ENCODE measurements around the gene PXDN. TPM values are rescaled to one million over a fixed set of nuclear protein-coding genes. Genes with fewer than 3 reads are reported as not detected.

The PXDN gene
- total RNA-seq, 4 donors from 2014 or later, result 9.0 to 46.2 (median 18.5) TPM

GRCh38 chr2:1759611-1759930 is 15.3 kb upstream of the PXDN start:
- TF ChIP-seq POLR2AphosphoS5 (IDR thresholded peaks at IDR 0.05) (no peak), POLR2A (IDR thresholded peaks at IDR 0.05) (no peak), CTCF (IDR thresholded peaks at IDR 0.05) (no peak), EP300 (IDR thresholded peaks at IDR 0.05; ENCODE audit: low read depth) (no peak)
- in situ Hi-C loops (cut with MboI; ENCODE audit: low pct_ligation_motif_present in 1 of 4, low pct_unique_long_range_greater_than_20kb in 1 of 4, low sequenced_read_pairs in 3 of 4), result loop anchor here in 1 of 4 donors (25.0 kb wide), 1 partner anchor 172 kb away; no protein-coding TSS in a partner anchor
- DNase-seq, result no peak
- Histone ChIP-seq H3K27ac (no peak overlapping the region), H3K4me1 (no peaks in the 10 kb centered on the region), H3K36me3 (no peaks in the 10 kb centered on the region), H3K27me3 (no peaks in the 10 kb centered on the region), H3K9me3 (no peaks in the 10 kb centered on the region), H3K4me3 (no peak overlapping the region)
- 94% methylated on average over 13 of the region's 13 CpGs; no CpG with 5 or more reads in 1 of the 2 donors for WGBS, 2 donors (ENCODE audit: low coverage in 1 of 2)
- intact Hi-C loops (cut with DNase I; ENCODE audit: low total_unique reads), result loop anchor here (10.0 kb wide), 1 partner anchor 55 kb away; no protein-coding TSS in a partner anchor

GRCh38 chr2:1758774-1759610 is 14.7 kb upstream of the PXDN start:
- H3K4me3 ChIP-seq, result no peak overlapping the region
- H3K9me3 ChIP-seq, result no peaks in the 10 kb centered on the region
- H3K27me3 ChIP-seq, result no peaks in the 10 kb centered on the region
- in situ Hi-C loops (cut with MboI; ENCODE audit: low pct_ligation_motif_present in 1 of 4, low pct_unique_long_range_greater_than_20kb in 1 of 4, low sequenced_read_pairs in 3 of 4) (loop anchor here in 1 of 4 donors (25.0 kb wide), 1 partner anchor 172 kb away; no protein-coding TSS in a partner anchor), intact Hi-C loops (cut with DNase I; ENCODE audit: low total_unique reads) (loop anchor here (10.0 kb wide), 1 partner anchor 56 kb away; no protein-coding TSS in a partner anchor)
- DNase-seq, result no peak
- no peaks in the 10 kb centered on the region for H3K4me1 ChIP-seq
- TF ChIP-seq POLR2A (IDR thresholded peaks at IDR 0.05) (no peak), CTCF (IDR thresholded peaks at IDR 0.05) (no peak), POLR2AphosphoS5 (IDR thresholded peaks at IDR 0.05) (no peak), EP300 (IDR thresholded peaks at IDR 0.05; ENCODE audit: low read depth) (no peak)
- H3K27ac ChIP-seq, result no peak overlapping the region
- H3K36me3 ChIP-seq, result no peaks in the 10 kb centered on the region
- 95 to 100% methylated on average over 2 to 26 of the region's 26 CpGs for WGBS, 2 donors (ENCODE audit: low coverage in 1 of 2)

- in situ Hi-C loops (cut with MboI; ENCODE audit: low pct_ligation_motif_present in 1 of 4, low pct_unique_long_range_greater_than_20kb in 1 of 4, low sequenced_read_pairs in 3 of 4), result loop anchor here in 1 of 4 donors (25.0 kb wide), 1 partner anchor 171 kb away; no protein-coding TSS in a partner anchor
- WGBS, 2 donors (ENCODE audit: low coverage in 1 of 2), result 48 to 76% methylated on average over 3 to 5 of the region's 5 CpGs
Observed at GRCh38 chr2:1758171-1758570, 13.9 kb upstream of the PXDN start.

More at GRCh38 chr2:1758171-1758570, 13.9 kb upstream of the PXDN start:
- Histone ChIP-seq H3K27ac (no peak overlapping the region), H3K4me3 (no peak overlapping the region), H3K4me1 (no peaks in the 10 kb centered on the region), H3K36me3 (no peaks in the 10 kb centered on the region), H3K27me3 (no peaks in the 10 kb centered on the region), H3K9me3 (no peaks in the 10 kb centered on the region)
- intact Hi-C loops (cut with DNase I; ENCODE audit: low total_unique reads), result loop anchor here (10.0 kb wide), 1 partner anchor 57 kb away; no protein-coding TSS in a partner anchor
- TF ChIP-seq POLR2AphosphoS5 (IDR thresholded peaks at IDR 0.05) (no peak), CTCF (IDR thresholded peaks at IDR 0.05) (no peak), POLR2A (IDR thresholded peaks at IDR 0.05) (no peak), EP300 (IDR thresholded peaks at IDR 0.05; ENCODE audit: low read depth) (no peak)
- DNase-seq, result no peak
